Urothelium cell line (cell line): Measurements from ENCODE around the gene TTLL12.
A peak's percentile ranks its signal among the peaks of the same experiment; 100 is the strongest.

ENCODE experiments used
- DNase-seq: peaks from one replicate; pipeline ENCODE4 v3.0.0; 2011; ENCODE audit warnings: low spot score, mixed read lengths
- FAIRE-seq: peaks from 2 replicates; lab custom pipeline; 2011; peaks lifted over from hg19 to GRCh38; lab: Jason Lieb, UNC

Gene TTLL12

DNA sequence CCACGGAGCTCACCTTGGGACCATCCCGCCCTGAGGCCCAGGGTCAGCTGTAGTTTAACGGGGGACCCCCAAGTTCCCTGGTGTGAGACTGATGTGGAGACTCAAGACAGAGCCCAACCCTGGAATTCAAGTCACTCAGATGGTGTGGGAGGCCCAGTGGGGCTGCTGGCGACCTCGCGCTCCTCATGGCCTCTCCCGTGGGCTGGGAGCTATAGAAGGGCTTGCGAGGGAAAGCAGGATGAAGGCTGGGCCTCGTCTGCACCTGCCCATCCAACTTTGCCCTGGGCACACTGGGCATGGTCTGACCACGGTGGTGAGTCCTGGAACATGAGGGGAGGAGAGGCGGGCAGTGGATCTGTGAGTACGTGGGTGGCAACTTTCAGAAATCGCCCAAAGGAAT, 13.6 kb upstream of the TTLL12 start:
- DNase-seq, result no peak
- FAIRE-seq, result no peak

DNA sequence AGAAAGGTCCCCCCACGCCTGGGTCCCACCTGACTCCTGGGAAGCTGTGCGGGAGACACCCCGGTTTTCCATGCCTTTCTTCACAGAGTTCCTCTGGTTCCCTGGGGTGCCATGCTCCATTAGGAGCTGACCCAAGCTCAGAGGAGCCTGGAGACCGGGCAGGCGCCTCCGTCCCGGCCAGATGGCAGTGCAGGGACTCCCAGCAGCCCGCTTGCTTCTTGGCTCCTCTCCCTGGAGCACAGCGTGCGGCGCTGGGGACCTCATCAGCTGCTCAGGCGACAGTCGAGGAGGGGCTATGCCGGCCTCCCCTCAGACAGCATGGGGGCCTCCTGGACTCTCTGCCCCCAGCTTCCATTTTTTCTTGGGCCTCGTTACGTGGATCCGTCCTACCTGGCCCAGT, 13.1 kb upstream of the TTLL12 start:
- DNase-seq (no peak), FAIRE-seq (no peak)

DNA sequence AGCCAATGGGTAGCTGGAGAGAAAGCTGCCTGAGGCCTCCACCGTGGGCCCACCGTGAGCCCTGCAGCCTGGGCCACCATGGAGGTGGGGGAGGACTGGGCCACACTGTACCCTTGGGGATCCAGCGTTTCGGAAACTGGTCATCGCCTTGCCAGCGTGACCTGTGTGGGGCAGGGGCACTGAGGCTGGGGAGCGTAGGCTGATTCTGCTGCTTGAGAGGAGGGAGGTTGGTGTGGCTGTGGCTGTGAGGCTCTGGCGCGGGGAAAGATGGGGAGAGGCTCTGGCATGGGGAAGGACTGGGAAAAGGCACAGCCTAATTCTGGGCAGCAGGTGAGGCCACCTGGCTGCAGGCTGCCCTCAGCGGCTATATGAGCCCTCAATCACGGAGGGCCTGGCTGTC, 12.6 kb upstream of the TTLL12 start:
- DNase-seq, result no peak

DNA sequence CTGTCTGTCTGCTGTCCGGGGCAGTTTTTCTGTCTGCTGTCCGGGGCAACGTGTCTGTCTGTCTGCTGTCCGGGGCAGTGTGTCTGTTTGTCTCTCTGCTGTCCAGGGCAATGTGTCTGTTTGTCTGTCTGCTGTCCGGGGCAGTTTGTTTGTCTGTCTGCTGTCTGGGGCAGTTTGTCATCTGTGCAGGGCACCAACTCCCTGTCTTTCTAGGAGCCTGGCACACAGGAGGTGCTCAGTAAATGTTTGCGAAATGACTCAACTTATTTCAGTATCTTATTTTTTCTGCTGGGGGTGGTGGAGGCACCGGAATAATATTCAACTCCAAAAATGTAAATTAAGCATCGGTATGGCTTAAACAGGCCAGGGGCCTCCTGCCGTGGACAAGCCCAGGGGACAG, 12.0 kb upstream of the TTLL12 start:
- DNase-seq, result peak; percentile 43
- peak; percentile 35 for FAIRE-seq

More for the DNA sequence above, 12.6 kb upstream of the TTLL12 start:
- FAIRE-seq, result no peak

DNA sequence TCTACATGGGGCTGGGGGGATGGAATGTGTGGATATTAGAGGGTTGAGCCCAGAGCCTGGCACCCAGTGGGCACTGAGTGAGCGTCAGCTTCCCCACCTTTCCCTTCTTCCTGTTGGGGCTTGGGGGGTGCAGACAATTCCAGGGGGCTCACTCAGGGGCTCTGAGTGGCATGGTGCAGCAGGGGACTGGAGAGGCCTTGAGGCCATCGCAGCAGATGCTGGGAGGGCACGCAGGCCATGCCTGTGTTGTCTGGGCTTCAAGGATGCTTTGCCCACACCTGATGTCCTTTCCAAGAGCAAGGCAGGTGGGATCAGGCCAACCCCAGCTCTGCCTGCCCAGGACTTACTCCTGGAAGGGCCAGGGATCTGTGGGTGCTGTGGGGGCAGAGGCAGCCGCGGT, 11.2 kb upstream of the TTLL12 start:
- FAIRE-seq (no peak), DNase-seq (no peak)

DNA sequence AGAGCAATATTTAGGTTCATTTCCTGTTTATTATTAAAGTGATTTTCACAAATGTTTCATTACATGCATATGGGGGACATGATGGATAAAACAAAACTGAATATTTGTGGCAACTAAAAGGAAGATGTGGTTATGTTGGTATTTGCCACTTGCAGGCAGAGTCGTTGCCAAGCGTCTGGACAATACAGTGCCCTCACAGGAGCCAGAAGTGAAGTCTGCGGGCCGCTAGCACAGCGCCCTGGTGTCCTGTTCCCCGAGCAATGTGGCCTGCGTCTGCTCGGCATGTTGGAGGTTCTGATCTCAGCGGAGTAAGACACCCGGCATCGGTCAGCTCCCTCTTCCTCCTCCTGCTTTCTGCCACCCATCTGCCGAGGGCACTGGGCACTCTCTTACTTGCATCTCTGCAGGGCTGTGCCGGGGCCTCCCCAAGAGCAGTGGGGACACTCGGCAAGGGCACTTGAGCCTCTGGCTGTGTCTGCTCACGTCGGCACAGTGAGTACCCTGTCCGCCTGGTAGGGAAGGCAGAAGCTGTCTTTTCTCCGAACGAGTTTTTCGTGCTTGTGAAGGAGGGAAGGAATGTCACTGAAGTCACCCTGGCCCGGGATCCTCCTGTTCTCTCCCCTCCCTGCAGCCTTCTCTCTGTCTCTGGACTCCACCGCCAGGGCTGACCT, 10.5 kb upstream of the TTLL12 start:
- DNase-seq (peak; percentile 35), FAIRE-seq (no peak)

DNA sequence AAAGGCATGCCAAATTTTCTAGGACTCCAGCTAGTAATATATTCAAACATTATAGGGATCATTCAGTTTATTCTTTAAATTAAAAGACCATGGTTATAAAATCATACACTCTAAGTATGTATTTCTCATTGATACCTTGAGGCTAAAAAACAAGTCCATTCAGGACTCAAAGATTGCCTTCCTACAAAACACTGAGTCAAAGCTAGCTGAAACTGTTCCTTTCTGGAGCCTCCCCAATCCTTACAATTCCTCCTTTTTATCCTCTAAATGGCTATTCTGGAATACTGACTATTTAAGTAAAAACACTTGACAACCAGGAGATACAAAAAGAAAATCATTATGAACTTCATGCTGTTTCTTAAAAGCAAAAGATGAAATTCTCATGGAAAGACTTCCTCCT, 4.9 kb upstream of the TTLL12 start:
- FAIRE-seq, result no peak
- DNase-seq, result no peak

DNA sequence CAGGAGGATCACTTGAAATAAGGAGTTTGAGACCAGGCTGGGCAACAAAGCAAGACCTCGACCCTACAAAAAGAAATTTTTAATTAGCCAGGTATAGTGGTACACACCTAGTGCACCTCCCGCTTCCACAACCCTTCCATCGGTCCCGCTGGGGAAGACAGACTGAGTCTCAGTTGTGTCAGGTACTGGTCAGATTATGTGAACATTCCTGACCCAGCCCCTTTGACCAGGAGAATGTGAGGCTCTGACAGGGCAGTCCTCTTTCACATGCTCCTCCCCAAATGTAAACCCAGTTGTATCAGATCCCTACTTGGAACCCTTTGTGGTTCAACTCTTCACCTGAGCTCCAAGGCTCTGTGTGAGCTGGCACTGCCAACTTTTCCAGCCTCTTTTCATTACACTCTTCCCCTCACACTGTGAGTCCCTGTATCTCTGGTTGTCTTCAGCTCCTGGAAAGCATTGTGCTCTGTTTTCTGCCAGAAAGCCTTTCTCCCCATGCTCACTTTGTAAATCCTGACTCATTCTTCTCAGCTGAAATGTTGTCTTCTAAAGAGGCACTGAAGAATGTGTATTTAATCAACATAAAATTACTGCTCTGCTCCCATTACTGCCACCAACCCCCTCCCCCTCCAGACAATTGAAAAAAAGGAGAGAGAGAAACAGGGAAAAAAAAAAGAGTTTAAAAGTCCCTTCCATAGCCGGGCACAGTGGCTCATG, 2.1 kb upstream of the TTLL12 start:
- FAIRE-seq (no peak), DNase-seq (no peak)

DNA sequence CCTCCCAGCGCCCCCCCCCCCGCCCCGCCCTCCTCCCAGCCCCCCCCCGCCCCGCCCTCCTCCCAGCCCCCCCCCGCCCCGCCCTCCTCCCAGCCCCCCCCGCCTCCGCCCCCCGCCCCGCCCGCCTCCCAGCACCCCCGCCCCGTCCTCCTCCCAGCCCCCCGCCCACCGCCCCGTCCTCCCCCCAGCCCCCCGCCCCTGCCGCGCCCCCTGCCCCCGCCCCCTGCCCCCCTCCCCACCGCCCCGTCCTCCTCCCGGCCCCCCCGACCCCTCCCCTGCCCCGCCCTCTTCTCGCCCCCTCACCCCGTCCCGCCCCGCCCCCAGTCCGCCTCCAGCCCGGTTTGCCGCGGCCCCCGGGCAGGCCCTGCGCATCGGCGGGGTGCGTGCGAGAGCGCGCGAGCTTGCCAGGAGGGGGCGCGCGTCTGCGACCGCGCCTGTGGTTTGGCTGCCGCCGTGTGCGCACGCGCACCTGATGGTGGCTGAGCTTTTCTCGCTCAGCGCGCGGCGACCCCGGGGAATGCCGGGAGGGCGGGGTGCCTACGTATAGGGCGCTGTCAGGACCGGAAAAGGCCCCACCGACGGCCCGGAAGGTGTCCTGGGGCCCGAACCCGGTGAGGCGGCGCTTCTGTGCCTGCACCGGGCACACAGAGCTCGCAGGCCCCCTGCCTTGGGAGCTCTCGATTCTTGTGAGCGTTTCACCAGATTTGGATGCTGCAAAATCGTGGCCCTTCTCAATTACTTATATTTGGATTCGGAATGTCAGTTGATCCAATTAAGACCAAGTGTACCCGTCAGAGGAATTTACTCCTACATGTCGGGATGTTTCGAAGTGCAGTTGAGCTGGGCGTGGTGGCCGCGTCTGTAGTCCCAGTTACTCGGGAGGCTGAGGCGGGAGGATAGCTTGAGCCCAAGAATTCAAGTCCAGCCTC, 501 bp upstream of the TTLL12 start:
- DNase-seq, result peak; percentile 99
- FAIRE-seq, result peak; percentile 82

DNA sequence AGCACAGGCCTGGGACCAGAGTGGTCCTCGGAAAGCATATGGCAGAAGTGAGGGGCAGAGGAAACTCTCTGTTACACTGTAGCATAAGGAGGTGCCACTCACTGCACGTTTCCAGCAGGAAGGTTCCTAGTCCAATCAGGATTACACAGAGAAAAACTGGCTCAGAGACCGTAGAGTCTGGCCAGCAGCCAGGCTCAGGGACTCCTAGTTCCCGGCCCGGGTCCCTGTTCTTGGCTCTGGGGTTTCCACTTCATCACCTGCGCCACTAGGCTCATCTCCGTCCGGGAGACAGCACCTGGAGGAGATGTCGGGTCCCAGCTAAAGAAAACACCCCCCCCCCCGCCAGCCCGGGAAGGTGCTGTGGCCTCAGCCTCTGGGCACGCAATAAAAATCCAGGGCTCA, 1.1 kb downstream of the TTLL12 start:
- FAIRE-seq, result no peak
- DNase-seq, result peak; percentile 47

DNA sequence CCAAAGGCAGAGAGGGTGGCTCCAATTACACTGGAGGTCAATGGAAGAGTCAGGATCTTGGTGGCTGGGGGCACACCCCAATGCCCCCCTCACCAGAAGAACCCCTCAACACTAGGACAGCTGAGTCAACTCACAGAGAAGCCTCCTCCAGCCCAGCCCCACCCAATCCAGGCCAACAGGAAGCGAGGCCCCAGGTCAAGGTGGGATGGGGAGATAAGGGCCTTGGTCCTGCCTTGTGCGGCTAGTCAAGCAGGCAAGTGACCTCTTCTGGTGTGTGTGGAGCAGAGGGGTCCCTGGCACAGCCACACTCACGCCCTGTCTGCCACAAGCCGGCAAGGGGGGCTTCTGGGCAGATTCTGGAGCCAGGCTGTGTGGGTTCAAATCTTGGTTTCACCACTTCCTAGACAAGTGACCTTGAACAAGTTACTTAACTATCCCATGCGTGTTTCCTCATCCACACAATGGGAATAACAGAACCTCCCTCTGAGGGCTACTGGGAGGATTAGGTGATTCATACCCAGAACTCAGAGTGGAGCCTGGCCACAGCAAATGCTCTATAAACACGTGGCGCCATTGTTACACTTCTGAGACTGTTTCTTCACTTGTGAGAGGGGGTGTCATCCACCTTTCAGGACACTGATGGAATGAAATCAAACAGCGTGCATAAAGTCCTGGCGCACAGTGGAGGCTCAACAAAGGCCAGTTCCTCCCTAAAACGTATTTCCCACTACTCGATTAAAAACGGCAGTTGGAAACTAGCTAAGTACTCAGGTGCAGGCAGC, 3.2 kb downstream of the TTLL12 start:
- DNase-seq, result no peak
- peak; percentile 13 for FAIRE-seq

DNA sequence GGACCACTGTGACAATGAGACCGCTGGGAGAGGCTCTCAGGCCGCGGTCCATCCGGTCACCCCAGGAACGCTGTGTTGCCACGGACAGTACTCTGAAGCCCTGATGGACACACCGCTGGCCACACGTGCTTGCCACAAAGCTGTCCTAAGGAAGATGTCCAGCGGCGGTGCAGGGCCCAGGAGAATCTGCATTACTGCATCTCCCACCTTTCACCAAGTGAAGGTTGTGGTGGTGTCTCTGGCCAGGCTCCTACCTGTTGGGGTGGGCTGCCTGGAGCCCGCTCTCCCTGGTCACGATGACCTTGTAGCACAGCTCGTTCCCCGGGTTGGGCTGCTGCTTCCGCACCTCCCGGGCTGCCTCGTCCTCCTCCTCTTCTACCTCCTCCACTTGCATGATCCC, 4.2 kb downstream of the TTLL12 start:
- DNase-seq (no peak), FAIRE-seq (no peak)

DNA sequence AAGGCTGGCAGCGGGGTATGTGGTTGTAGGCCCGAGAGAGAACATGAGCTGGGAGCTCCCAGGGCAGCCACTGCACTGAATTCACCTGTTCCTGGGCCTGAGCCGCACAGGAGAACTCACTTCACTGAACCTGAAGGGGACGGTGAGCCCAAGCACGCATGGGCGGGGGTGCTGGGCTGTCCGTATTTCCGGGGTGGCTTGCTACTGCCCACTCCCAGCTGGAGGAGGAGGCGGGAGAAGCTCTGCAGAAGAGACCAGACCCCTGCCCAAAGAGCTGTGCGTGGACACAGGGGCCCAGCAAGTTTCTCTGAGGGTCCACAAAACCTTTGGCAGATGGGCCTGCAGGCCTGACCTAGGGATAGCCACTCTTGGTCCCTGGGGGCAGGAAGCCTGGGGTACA, 4.8 kb downstream of the TTLL12 start:
- DNase-seq (no peak), FAIRE-seq (no peak)

DNA sequence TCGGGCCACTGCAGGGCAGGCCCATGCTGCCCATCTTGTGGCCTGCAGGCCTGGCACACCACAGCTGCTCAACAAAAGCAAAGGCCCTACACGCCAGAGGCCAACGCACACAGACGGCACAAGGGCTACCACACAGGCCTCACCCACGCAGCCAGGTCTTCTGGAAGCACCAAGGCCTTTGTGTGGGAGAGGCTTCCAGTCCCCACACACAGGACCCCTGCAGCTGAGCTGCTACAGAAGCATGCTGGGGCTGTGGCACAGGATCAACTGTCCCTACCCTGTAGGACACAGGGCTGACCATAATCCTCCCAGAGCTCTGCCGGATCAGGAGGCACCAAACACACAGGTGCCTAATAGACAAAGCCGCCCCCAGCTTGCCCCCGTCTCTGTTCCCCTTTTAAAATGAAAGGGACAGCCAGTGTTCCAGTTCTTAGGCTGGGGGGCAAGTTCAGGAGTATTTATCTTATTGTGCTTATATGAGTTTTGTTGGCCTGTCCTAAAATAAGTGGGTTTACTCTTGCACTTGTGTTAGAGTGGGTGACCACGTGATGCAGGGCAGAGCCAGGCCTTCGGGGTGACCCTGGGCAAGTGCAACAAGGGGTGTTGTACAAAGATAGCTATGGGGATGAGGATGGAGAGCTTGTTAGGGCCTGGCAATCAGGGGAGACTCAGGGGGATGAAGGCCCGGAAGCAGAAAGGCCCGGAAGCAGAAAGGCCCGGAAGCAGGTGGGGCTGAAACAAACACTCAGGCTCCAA, 5.4 kb downstream of the TTLL12 start:
- FAIRE-seq (no peak), DNase-seq (no peak)

DNA sequence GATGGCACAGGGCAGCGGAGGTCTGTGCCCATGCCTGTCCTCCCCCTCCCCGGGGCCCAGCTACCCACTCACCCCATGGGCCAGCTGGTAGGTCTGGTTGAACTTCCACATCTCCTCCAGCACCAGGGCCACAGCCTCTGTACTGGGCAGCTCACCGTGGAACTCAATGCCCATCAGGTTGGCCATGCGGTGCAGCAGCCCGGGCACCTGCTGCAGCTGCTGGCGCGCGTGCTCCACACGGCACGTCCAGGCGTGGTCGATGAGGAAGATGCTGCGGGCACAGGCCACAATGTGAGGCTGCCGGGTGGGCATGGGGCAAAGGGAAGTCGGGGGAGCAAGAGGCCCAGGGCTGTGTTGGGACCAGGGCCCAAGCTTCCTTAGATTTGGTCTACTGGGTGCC, 6.3 kb downstream of the TTLL12 start:
- DNase-seq (no peak), FAIRE-seq (no peak)

DNA sequence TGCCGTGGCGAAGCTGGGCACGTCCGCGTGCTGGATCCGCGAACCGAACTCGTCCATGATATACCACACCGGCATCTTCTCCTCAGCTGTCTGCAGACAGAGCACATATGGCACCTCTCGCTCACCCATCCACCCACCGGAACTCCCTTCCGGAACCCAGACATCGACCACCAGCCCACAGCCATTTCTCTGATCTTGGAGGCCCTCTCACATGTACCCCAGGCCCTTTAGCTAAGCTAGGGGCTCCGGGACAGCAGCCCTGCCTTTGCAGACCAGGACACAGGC, 7.1 kb downstream of the TTLL12 start:
- FAIRE-seq (peak; percentile 32), DNase-seq (no peak)

DNA sequence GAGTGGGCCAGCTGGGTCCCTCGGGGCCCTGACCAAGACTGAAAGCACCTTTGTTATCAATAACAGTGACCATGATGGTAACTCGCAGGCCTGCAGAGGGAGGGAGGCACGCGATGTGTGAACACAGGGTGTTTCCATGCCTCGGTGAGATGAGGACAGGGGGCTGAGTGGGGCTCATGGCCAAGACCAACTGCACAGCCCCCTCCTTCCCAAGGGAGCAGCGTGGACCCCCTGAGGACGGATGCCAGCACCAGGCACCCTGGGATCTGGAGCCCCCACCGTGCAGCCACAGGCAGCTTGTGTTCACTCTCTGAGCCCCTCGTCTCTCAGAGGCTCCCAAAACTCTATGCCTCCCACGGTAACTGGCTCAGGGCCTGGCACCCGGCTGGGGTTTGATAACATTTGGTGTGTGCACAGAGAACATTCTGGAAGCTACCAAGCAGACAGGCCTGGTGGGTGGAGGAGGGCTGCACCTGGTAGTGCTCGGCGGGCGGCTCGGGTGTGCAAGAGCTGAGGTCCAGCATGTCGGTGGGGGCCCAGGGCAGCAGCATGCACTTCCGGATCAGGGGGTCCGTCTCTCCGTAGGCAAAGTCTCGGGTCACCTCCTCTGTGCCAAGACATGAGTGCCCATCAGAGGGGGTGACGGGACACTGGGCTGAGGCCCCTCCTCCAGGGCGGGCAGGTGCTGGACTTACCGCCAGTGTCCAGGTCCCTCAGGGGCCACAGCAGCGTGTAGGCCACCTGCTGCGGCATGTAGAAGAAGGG, 7.6 kb downstream of the TTLL12 start:
- peak; percentile 17 for FAIRE-seq
- DNase-seq, result no peak

DNA sequence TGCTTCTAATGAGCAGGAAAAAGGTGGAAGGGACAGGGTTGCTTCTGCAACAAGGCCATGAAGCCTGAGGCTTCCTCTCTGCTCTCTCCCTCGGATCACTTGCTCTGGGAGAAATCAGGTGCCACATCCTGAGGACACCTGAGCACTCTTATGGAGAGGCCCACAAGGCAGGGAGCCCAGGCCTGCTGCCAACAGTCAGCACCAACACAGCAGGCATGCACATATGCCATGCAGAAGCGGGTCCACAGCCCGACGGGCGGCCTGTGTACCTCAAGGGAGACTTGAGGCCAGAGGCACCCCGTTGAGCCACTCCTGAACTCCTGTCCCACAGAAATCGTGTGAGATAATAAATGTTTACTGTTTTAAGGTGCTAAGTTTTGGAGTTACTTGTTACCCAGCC, 9.5 kb downstream of the TTLL12 start:
- DNase-seq (no peak), FAIRE-seq (no peak)

DNA sequence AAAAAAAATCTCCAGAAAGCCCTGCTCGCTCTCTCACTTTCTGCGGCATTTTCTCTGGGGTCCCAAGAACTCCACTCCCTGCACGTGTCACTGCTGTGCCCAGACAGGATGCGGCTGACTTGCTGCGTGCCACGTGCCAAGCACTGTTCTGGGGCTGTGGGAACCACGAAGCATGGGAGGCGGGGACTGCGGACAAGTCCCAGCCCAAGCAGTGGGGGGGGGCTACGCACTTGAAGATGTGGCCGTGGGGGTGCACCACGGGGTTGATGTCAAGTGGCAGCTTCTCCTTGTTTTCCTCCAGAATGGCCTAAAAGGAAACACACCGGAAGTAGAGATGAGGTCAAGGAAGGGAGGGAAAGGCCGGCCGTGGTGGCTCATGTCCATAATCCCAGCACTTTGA, 10.8 kb downstream of the TTLL12 start:
- FAIRE-seq (no peak), DNase-seq (no peak)
